GM18508 (cell line): ENCODE measurements around the gene PDE4DIP.
"Not testable (repeated sequence)": the region's sequence is repeated elsewhere in the genome, so short reads cannot be mapped to it uniquely, and the experiment has no call there.

Experiments used
- ATAC-seq: cut with Tn5 transposase; IDR thresholded peaks from one replicate; pipeline ENCODE4 v1.9.1; 2021; ENCODE audit warnings: moderate number of reproducible peaks; ENCODE audit not compliant: insufficient read depth, unreplicated experiment

Gene PDE4DIP

GRCh38 chr1:148868924-148869633 is 24.9 kb downstream of the PDE4DIP start:
- ATAC-seq = not testable (repeated sequence)

- not testable (repeated sequence) for ATAC-seq
These were observed 25.4 kb downstream of the PDE4DIP start for GRCh38 chr1:148869634-148869961.

- not testable (repeated sequence) for ATAC-seq
These were observed 30.5 kb downstream of the PDE4DIP start for GRCh38 chr1:148874408-148875388.

GRCh38 chr1:148879812-148880416 is 35.7 kb downstream of the PDE4DIP start:
- not testable (repeated sequence) for ATAC-seq

- not testable (repeated sequence) for ATAC-seq
These were observed 37.0 kb downstream of the PDE4DIP start for GRCh38 chr1:148881261-148881660.

GRCh38 chr1:148885219-148885618 is 41.0 kb downstream of the PDE4DIP start:
- not testable (repeated sequence) for ATAC-seq

GRCh38 chr1:148886293-148886692 is 42.1 kb downstream of the PDE4DIP start:
- ATAC-seq = not testable (repeated sequence)

- not testable (repeated sequence) for ATAC-seq
These were observed 44.4 kb downstream of the PDE4DIP start for GRCh38 chr1:148888597-148888996.

- not testable (repeated sequence) for ATAC-seq
These were observed 45.2 kb downstream of the PDE4DIP start for GRCh38 chr1:148889267-148890074.

- ATAC-seq = not testable (repeated sequence)
These were observed 45.9 kb downstream of the PDE4DIP start for GRCh38 chr1:148890075-148890568.

- ATAC-seq = not testable (repeated sequence)
These were observed 50.4 kb downstream of the PDE4DIP start for GRCh38 chr1:148894360-148895352.

GRCh38 chr1:148900026-148900425 is 55.8 kb downstream of the PDE4DIP start:
- not testable (repeated sequence) for ATAC-seq

- ATAC-seq = not testable (repeated sequence)
These were observed 56.5 kb downstream of the PDE4DIP start for GRCh38 chr1:148900691-148901090.

- not testable (repeated sequence) for ATAC-seq
These were observed 57.1 kb downstream of the PDE4DIP start for GRCh38 chr1:148901150-148901952.

GRCh38 chr1:148901953-148902341 is 57.7 kb downstream of the PDE4DIP start:
- ATAC-seq = not testable (repeated sequence)

- ATAC-seq = not testable (repeated sequence)
These were observed 65.1 kb downstream of the PDE4DIP start for GRCh38 chr1:148909219-148909826.

- ATAC-seq = not testable (repeated sequence)
These were observed 67.2 kb downstream of the PDE4DIP start for GRCh38 chr1:148911303-148911928.
